SK-N-SH (cell line): ENCODE measurements around the gene BBLN. TPM values are rescaled to one million over a fixed set of nuclear protein-coding genes. Genes with fewer than 3 reads are reported as not detected.

Source experiments
- CTCF ChIA-PET: fragments of 300-600, 350-600 bp; formaldehyde crosslinking; extraction: SDS; loops from one replicate; lab custom pipeline; 2021; lab: Yijun Ruan, JAX
- POLR2A ChIA-PET: fragments of 350-600 bp; sonication (Branson Sonifier 250); formaldehyde crosslinking; extraction: SDS; loops from one replicate; lab custom pipeline; 2020; ENCODE audit warnings: antibody characterized with exemption, inconsistent platforms; lab: Yijun Ruan, JAX
- DNase-seq: peaks from one replicate; pipeline ENCODE4 v3.0.0; 2012
- H2AFZ ChIP-seq: fragments of 200-600 bp; sonication (generic); 2 replicates; pipeline ENCODE4 v1.8.1; 2016; ENCODE audit warnings: antibody characterized with exemption, mild to moderate bottlenecking, low read depth
- H3F3A ChIP-seq: fragments of 200-600 bp; sonication (generic); replicated peaks from 2 replicates; pipeline ENCODE3; 2016; ENCODE audit warnings: antibody characterized with exemption, mild to moderate bottlenecking; ENCODE audit not compliant: insufficient read depth
- H3K27ac ChIP-seq, 2 experiments: fragments of 200-500 bp in 1 of 2; fragments of 200-600 bp in 1 of 2; sonication (Bioruptor generic) in 1 of 2; sonication (generic), shearing (Covaris generic) in 1 of 2; 2 replicates each; pipeline versions ENCODE4 v1.5.1 to v1.6.1; 2014 to 2016; ENCODE audit warnings: low read depth in 2 of 2, inconsistent platforms in 1 of 2, low read length in 1 of 2, mild to moderate bottlenecking in 1 of 2, mixed read lengths in 1 of 2
- H3K27me3 ChIP-seq: fragments of 200-600 bp; sonication (generic), shearing (Covaris generic); 2 replicates; pipeline ENCODE4 v1.6.1; 2016; ENCODE audit warnings: mixed run types; ENCODE audit not compliant: insufficient read depth
- H3K36me3 ChIP-seq, 2 experiments: fragments of 200-500 bp in 1 of 2; fragments of 200-600 bp in 1 of 2; sonication (Bioruptor generic) in 1 of 2; sonication (generic) in 1 of 2; replicated peaks in 1 of 2; 2 replicates each; pipeline versions ENCODE3 to v1.5.1; 2014 to 2016; ENCODE audit warnings: low read length in 1 of 2, mild to moderate bottlenecking in 1 of 2; ENCODE audit not compliant: insufficient read depth in 2 of 2, control insufficient read depth in 1 of 2
- H3K4me1 ChIP-seq, 2 experiments: fragments of 200-500 bp in 1 of 2; fragments of 200-600 bp in 1 of 2; sonication (Bioruptor generic) in 1 of 2; sonication (generic), shearing (Covaris generic) in 1 of 2; 2 replicates each; pipeline versions ENCODE4 v1.5.1 to v1.6.1; 2014 to 2016; ENCODE audit warnings: low read depth in 1 of 2, low read length in 1 of 2, mixed run types in 1 of 2; ENCODE audit not compliant: insufficient read depth in 2 of 2, control insufficient read depth in 1 of 2
- H3K4me2 ChIP-seq: fragments of 200-600 bp; sonication (generic), shearing (Covaris generic); 2 replicates; pipeline ENCODE4 v1.6.1; 2017; ENCODE audit warnings: mixed run types
- H3K4me3 ChIP-seq, 2 experiments: fragments of 200-500 bp in 1 of 2; fragments of 200-600 bp in 1 of 2; sonication (Bioruptor generic) in 1 of 2; sonication (generic), shearing (Covaris generic) in 1 of 2; 2 replicates each; pipeline versions ENCODE4 v1.5.1 to v1.8.1; 2014 to 2016; ENCODE audit warnings: low read depth in 2 of 2, inconsistent platforms in 1 of 2, low read length in 1 of 2, mild to moderate bottlenecking in 1 of 2, mixed read lengths in 1 of 2, moderate library complexity in 1 of 2
- H3K79me2 ChIP-seq: fragments of 200-600 bp; sonication (generic); 2 replicates; pipeline ENCODE4 v1.8.1; 2017; ENCODE audit warnings: mild to moderate bottlenecking; ENCODE audit not compliant: insufficient read depth
- H3K9ac ChIP-seq: fragments of 200-600 bp; sonication (generic); 2 replicates; pipeline ENCODE4 v1.6.1; 2017; ENCODE audit warnings: mixed run types
- H3K9me2 ChIP-seq: fragments of 200-600 bp; sonication (generic); 2 replicates; pipeline ENCODE4 v1.6.1; 2017; ENCODE audit warnings: mixed run types
- H3K9me3 ChIP-seq: fragments of 200-600 bp; sonication (generic); 2 replicates; pipeline ENCODE4 v1.6.1; 2017; ENCODE audit warnings: mixed run types, mild to moderate bottlenecking, moderate library complexity
- H4K20me1 ChIP-seq: fragments of 200-600 bp; sonication (generic); 2 replicates; pipeline ENCODE4 v1.6.1; 2017; ENCODE audit warnings: mild to moderate bottlenecking, mixed run types; ENCODE audit not compliant: insufficient read depth
- GABPA ChIP-seq: IDR thresholded peaks from 2 replicates; pipeline ENCODE4 v1.4.0; 2012; ENCODE audit warnings: low read depth, mild to moderate bottlenecking
- GATA2 ChIP-seq: sonication (generic); formaldehyde crosslinking; IDR thresholded peaks from 2 replicates; pipeline ENCODE4 v1.5.0; 2020; ENCODE audit warnings: mild to moderate bottlenecking, missing genetic modification reagents
- NRF1 ChIP-seq: IDR thresholded peaks from 2 replicates; pipeline ENCODE4 v1.6.1; 2012; ENCODE audit warnings: low read depth, mild to moderate bottlenecking, low read length
- PBX3 ChIP-seq: IDR thresholded peaks from 2 replicates; pipeline ENCODE4; 2012
- POLR2AphosphoS5 ChIP-seq: IDR thresholded peaks from 2 replicates; pipeline ENCODE4 v1.6.1; 2012; ENCODE audit warnings: low read depth, low read length
- RXRA ChIP-seq: IDR thresholded peaks from 2 replicates; pipeline ENCODE4 v1.4.0; 2012; ENCODE audit warnings: low read depth, mild to moderate bottlenecking, borderline replicate concordance
- TEAD4 ChIP-seq: IDR thresholded peaks from 2 replicates; pipeline ENCODE4 v1.4.0; 2012; ENCODE audit warnings: mild to moderate bottlenecking, borderline replicate concordance; ENCODE audit not compliant: insufficient read depth
- USF1 ChIP-seq: IDR thresholded peaks from 2 replicates; pipeline ENCODE4 v1.4.0; 2012; ENCODE audit warnings: low read depth, borderline replicate concordance
- WGBS: methylation state at CpG from one replicate; pipeline ENCODE4 v1.1.6; 2017; ENCODE audit warnings: low lambda C conversion rate; 5-methylcytosine and 5-hydroxymethylcytosine counted together
- polyA plus RNA-seq, 3 experiments: library from polyadenylated mRNA; depleted of rRNA; stranded (reverse); fragments of >200 nt; gene quantifications; 2 replicates each; pipeline ENCODE4 v1.2.3, GENCODE V29; 2012
- TF ChIP-seq, protein P1 (sequence below): IDR thresholded peaks from 2 replicates; pipeline ENCODE4 v1.6.1; 2012; ENCODE audit warnings: mild to moderate bottlenecking, low read depth, low read length, moderate library complexity
- TF ChIP-seq, protein P2 (sequence below): fragments of 150-350 bp; IDR thresholded peaks from 2 replicates; pipeline ENCODE4 v1.6.1; 2016; ENCODE audit warnings: mild to moderate bottlenecking, low read depth, low read length

The BBLN gene
- polyA plus RNA-seq, 1 of the 3 experiments (the other 2 are of a cell fraction): 109 TPM

- ChIA-PET CTCF (no interaction called here), POLR2A (no interaction called here)
- H3K4me2 ChIP-seq: no peak overlapping the region
- no peak for DNase-seq
- H3K36me3 ChIP-seq: peaks cover 0 to 26% of the 10 kb centered on the region in 2 experiments
- TF ChIP-seq, protein P1, sequence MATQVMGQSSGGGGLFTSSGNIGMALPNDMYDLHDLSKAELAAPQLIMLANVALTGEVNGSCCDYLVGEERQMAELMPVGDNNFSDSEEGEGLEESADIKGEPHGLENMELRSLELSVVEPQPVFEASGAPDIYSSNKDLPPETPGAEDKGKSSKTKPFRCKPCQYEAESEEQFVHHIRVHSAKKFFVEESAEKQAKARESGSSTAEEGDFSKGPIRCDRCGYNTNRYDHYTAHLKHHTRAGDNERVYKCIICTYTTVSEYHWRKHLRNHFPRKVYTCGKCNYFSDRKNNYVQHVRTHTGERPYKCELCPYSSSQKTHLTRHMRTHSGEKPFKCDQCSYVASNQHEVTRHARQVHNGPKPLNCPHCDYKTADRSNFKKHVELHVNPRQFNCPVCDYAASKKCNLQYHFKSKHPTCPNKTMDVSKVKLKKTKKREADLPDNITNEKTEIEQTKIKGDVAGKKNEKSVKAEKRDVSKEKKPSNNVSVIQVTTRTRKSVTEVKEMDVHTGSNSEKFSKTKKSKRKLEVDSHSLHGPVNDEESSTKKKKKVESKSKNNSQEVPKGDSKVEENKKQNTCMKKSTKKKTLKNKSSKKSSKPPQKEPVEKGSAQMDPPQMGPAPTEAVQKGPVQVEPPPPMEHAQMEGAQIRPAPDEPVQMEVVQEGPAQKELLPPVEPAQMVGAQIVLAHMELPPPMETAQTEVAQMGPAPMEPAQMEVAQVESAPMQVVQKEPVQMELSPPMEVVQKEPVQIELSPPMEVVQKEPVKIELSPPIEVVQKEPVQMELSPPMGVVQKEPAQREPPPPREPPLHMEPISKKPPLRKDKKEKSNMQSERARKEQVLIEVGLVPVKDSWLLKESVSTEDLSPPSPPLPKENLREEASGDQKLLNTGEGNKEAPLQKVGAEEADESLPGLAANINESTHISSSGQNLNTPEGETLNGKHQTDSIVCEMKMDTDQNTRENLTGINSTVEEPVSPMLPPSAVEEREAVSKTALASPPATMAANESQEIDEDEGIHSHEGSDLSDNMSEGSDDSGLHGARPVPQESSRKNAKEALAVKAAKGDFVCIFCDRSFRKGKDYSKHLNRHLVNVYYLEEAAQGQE: no peak
- TF ChIP-seq, protein P2, sequence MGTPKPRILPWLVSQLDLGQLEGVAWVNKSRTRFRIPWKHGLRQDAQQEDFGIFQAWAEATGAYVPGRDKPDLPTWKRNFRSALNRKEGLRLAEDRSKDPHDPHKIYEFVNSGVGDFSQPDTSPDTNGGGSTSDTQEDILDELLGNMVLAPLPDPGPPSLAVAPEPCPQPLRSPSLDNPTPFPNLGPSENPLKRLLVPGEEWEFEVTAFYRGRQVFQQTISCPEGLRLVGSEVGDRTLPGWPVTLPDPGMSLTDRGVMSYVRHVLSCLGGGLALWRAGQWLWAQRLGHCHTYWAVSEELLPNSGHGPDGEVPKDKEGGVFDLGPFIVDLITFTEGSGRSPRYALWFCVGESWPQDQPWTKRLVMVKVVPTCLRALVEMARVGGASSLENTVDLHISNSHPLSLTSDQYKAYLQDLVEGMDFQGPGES: no peak
- TF ChIP-seq GABPA (no peak), RXRA (no peak), TEAD4 (no peak), POLR2AphosphoS5 (no peak), NRF1 (no peak), USF1 (no peak)
- H3K79me2 ChIP-seq: peaks cover 21% of the 10 kb centered on the region
- H3K9me2 ChIP-seq: no peaks in the 10 kb centered on the region
- no peaks in the 10 kb centered on the region for H3F3A ChIP-seq
- no peaks in the 10 kb centered on the region for H3K27me3 ChIP-seq
- H3K4me3 ChIP-seq: no peak overlapping the region
- H2AFZ ChIP-seq: no peak overlapping the region
- peaks cover 14% of the 10 kb centered on the region; the same call in 1 of the 2 replicates for H4K20me1 ChIP-seq
- peaks cover 3 to 18% of the 10 kb centered on the region in 2 experiments; a peak in 1 of 4 replicates for H3K4me1 ChIP-seq
- 95% methylated on average over 9 of the region's 24 CpGs for WGBS
- no peak overlapping the region for H3K27ac ChIP-seq
- no peaks in the 10 kb centered on the region for H3K9me3 ChIP-seq
- no peak overlapping the region for H3K9ac ChIP-seq
These were observed 37.3 kb upstream of the BBLN start for GRCh38 chr9:128122809-128123175.

DNA sequence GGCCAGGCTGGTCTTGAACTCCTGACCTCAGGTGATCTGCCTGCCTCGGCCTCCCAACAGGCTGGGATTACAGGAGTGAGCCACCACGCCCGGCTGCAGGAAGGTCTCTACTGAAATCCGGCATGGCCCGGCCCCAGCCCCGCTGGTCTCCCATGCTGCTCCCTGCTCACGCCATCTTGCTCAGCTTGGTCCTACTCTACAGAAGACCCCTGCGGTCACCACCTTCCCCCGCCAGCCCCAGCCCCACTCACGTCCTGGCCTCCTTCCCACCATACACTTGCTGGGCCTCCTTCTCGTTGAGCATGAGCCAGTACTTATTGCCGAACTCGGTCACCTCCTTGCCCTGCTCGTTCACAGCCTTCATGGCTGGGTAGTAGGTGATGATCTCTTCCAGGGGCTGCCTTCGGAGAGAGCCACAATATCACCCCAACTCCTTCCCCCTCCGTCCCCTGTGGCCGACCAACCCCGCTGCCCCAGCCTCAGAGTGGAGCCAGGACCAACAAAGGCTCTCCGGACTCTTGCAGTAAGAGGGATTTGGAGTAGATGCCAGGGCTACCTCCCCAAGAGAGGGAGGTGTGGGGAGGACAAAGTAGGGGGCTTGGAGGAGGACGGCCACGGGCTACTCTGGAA lies 36.5 kb upstream of the BBLN start:
- no peak for TF ChIP-seq GATA2 (CRISPR knock-in tag)
- TF ChIP-seq PBX3: no peak
- no peaks in the 10 kb centered on the region for H3K9me3 ChIP-seq
- peaks cover 21% of the 10 kb centered on the region for H3K79me2 ChIP-seq
- peaks cover 0 to 15% of the 10 kb centered on the region in 2 experiments; a peak in 1 of 4 replicates for H3K4me1 ChIP-seq
- H3K9me2 ChIP-seq: no peaks in the 10 kb centered on the region
- H3K27me3 ChIP-seq: no peaks in the 10 kb centered on the region
- ChIA-PET POLR2A (no interaction called here), CTCF (interaction anchor here (1.2 to 1.9 kb wide), 2 partner anchors 31 to 180 kb away, joined by 3 to 7 read pairs; no protein-coding TSS in a partner anchor)
- H4K20me1 ChIP-seq: peaks cover 14% of the 10 kb centered on the region; the same call in 1 of the 2 replicates
- peaks cover 0 to 26% of the 10 kb centered on the region in 2 experiments for H3K36me3 ChIP-seq
- no peak for DNase-seq
- H3K27ac ChIP-seq: no peak overlapping the region
- no peak overlapping the region for H3K9ac ChIP-seq
- no peak overlapping the region for H2AFZ ChIP-seq
- no peak overlapping the region for H3K4me3 ChIP-seq
- 95% methylated on average over 21 of the region's 21 CpGs for WGBS
- no peak overlapping the region for H3K4me2 ChIP-seq
- no peaks in the 10 kb centered on the region for H3F3A ChIP-seq
